ENCODE data around the gene ISG20L2.

ISG20L2 gene

GRCh38 chr1:156706657-156707416, 21.7 kb downstream of the ISG20L2 start:
- DNase-seq (ENCODE audit: low read depth in 2 of 2) = no peak

- DNase-seq (ENCODE audit: low read depth in 2 of 2) = peak; percentile 28 to 40
These were observed 22.5 kb downstream of the ISG20L2 start for GRCh38 chr1:156705918-156706656.

DNA sequence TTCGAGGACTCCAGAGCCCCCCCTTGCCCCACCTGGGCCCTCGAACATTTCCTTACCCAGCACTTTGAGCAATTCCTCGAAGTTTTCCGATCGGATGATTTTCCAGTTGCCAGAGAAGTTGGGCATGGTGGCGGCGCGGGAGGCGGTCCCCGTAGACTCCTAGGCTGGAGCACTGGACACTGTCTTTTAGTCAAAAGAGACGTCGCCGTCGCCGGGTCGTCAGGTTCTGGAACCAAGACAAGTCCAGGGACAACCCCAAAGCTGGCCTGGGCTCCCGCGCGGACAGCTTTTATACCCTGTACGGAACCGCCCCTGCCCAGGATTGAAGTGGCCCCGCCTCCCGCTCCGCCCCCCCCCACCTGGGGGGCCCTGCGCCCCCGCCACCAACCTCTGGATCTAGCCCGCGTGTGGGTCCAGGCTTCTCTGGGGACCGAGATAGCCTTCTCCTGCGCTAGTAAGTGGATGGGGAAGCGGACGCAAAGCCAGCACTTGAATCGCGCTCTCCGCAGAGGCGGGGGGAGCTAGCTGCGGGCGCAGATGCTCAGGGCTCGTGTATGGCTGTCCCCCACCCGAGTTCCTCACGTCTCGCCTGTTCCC, 23.1 kb downstream of the ISG20L2 start, which contains the start of gene CRABP2:
Gene CRABP2, minus strand, starts transcription at position 263 of the 597 bp plus-strand sequence. Its CDS starts 137 bp downstream, at position 126.
- no peak for DNase-seq (ENCODE audit: low read depth in 2 of 2)

GRCh38 chr1:156704930-156705320, 23.6 kb downstream of the ISG20L2 start:
- DNase-seq (ENCODE audit: low read depth in 2 of 2) = no peak

DNA sequence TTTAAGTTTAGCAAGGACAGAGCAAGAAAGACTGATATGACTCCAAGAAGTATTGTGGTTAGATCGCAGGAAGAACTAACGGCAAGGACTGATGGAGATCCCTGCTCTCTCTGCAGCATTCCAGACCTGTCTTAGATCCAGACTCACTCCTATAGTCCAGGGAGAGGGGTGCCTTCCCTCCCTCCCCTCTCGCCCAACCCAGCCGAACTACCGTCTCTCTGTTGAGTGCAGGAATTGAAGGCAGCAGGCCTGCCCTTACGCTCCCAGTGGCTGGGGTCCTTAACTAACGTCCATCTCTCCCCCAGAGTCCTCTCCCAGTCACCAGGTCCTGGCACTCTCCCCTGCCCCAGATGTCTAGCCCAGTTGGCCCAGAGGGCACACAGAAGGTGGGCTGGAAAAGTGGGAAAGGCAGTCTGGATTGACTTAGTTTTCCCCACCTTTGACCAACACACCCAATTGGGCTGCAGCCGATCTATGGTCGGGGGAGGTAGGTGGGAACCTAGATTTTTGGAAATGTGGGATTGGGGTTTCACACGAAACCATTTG, 24.3 kb downstream of the ISG20L2 start:
- DNase-seq (ENCODE audit: low read depth in 2 of 2) = no peak

DNA sequence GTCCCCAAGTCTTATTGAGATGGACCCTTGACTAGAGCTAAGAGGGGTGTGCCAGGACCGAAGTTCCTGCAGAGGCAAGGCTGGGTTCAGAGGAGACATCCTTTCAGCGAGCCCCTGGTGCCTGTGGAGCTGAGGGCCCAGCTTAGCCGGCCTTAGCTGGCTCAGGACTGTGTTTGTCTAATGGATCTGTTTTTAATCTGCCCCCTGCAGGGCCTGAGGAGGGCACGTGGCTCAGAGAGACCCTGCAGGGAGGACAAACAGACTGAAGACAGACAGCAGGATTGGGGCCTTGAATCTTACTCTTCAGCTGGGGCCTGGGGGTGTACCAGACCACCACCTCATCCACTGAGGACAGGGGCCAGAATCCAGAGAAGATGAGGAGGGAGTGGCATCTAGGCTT, 24.8 kb downstream of the ISG20L2 start:
- DNase-seq (ENCODE audit: low read depth in 2 of 2) = no peak

DNA sequence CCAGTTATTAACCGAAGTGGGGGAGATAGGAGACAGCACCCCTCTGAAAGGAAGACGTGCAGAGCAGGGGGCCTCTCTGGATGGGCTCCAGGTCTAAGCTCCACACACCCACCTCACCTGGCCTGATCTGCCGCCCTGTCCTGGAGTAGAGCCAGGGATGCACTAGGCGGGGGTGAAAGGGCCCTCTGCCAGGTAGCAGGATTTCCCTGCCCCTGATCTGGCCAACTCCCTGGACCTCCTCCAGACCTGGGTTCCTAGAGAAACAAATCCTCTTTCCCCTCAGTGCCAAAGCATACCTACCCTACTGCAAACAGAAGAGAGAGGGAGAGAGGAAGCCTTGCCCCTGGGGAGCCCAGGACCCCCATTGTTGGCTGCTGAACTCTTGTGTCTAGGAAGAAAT, 25.2 kb downstream of the ISG20L2 start:
- no peak for DNase-seq (ENCODE audit: low read depth in 2 of 2)

GRCh38 chr1:156700736-156701531, 27.6 kb downstream of the ISG20L2 start:
- no peak for DNase-seq (ENCODE audit: low read depth in 2 of 2)

- no peak for DNase-seq (ENCODE audit: low read depth in 2 of 2)
These were observed 29.6 kb downstream of the ISG20L2 start for GRCh38 chr1:156698995-156699394.

GRCh38 chr1:156697481-156697880, 31.1 kb downstream of the ISG20L2 start:
- DNase-seq (ENCODE audit: low read depth in 2 of 2) = no peak

GRCh38 chr1:156696755-156697154, 31.8 kb downstream of the ISG20L2 start:
- no peak for DNase-seq (ENCODE audit: low read depth in 2 of 2)

- no peak for DNase-seq (ENCODE audit: low read depth in 2 of 2)
These were observed 33.9 kb downstream of the ISG20L2 start for GRCh38 chr1:156694690-156694962.

- no peak for DNase-seq (ENCODE audit: low read depth in 2 of 2)
These were observed 34.5 kb downstream of the ISG20L2 start for GRCh38 chr1:156693848-156694689.

- DNase-seq (ENCODE audit: low read depth in 2 of 2) = no peak
These were observed 35.4 kb downstream of the ISG20L2 start for GRCh38 chr1:156692925-156693847.

DNA sequence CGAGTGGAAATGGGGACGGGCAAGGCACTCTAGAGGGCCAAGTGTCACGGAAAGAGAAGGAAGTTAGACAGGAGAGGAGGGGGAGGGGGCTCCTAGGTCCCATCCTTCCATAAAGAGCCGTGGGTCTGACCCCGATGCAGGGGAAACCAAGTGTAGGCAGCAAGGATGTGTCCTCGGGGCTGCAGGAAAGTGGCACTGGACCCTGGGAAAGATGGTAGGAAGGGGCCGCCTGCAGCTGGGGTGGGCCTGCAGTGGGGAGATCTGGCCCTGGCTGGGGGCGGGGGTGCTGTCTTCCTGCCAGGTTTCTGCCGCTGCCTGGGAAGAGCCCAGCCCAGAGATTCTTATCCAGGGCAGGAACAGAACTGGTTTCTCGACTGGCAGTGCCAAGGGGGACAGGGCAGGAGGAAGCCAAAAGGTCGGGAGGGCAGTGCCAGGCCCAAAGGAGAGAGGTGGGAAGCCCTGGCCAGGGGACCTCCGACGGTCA, 36.1 kb downstream of the ISG20L2 start:
- DNase-seq (ENCODE audit: low read depth in 2 of 2) = no peak

DNA sequence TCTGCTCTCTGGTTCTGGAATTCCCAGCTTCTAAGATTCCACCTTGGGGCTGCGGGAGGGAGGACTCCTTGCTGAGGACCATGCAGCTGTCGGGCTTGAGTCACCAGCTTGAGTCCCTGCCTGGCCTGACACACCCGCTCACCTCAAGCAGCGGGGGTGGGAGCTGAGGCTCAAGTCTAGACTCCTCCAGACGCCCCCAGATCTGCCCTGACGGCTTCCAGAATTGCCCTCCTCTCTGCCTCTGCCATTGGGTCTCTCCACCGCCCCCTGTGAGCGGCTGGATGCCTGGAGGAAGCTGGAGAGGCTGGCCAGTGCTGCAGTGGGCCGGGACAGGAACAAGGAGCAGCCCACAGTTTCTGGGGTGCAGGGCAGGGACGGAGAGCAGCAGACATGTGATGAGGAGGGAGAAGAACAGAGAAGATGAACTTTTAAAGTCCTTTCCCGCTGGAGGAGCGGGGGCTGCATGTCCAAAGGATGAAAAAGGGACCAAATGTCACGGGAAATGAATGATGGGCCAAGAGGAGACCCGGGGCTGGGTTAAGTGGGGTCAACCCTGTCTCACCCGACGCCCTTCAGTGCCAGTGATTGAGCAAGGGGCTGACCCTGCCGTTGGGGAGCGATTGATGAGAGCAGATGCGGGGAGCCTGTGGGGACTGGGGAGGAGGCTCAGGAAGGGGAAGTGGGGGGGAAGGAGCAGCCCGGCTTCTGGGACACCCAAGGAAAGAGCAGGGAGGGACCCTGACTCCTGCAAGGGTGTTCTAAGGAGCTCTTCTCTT, 36.7 kb downstream of the ISG20L2 start:
- DNase-seq (ENCODE audit: low read depth in 2 of 2) = no peak

DNA sequence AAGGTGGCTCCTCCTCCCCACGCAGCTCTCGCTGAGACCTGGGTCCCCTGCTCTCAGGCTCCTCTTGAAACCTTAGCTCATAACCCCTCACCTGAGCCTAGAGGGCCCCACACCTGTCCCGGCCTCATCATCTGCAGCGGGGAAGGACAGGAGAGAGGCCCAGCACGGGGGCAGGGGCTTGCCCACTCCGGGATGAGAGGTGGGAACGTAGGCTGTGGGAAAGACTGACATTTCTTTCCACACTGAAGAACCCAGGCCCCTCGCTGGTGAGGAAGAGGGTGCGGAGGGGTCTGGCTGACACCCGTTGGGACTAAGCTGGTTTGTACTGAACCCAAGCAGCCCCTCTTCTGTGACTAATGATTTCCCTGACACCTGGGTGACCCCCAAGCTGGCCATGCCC, 37.4 kb downstream of the ISG20L2 start:
- no peak for DNase-seq (ENCODE audit: low read depth in 2 of 2)

GRCh38 chr1:156690675-156691036, 37.9 kb downstream of the ISG20L2 start:
- DNase-seq (ENCODE audit: low read depth in 2 of 2) = no peak

Data from activated CD8-positive, alpha-beta memory T cell treated with anti-CD3 and anti-CD28 coated beads for 4 hours (primary cell).